ENCODE measurements around the gene HTT.

DNA sequence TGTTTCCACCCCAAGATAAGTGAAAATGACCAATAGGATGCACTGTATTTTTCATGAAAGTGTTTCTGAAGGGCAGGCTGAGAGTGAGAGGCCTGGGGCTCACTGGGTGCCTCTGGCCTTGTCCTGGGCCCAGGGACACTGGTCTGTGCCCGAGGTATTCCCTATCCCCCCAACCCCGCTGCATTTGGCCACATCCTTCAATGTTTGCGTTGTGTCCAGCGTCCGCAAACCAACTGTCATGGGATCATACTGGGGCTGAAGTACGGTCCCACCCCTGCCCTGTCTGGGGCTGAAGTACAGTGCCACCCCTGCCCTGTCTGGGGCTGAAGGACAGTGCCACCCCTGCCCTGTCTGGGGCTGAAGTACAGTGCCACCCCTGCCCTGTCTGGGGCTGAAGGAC lies 152.5 kb downstream of the HTT start:
- TF ChIP-seq, protein P1, sequence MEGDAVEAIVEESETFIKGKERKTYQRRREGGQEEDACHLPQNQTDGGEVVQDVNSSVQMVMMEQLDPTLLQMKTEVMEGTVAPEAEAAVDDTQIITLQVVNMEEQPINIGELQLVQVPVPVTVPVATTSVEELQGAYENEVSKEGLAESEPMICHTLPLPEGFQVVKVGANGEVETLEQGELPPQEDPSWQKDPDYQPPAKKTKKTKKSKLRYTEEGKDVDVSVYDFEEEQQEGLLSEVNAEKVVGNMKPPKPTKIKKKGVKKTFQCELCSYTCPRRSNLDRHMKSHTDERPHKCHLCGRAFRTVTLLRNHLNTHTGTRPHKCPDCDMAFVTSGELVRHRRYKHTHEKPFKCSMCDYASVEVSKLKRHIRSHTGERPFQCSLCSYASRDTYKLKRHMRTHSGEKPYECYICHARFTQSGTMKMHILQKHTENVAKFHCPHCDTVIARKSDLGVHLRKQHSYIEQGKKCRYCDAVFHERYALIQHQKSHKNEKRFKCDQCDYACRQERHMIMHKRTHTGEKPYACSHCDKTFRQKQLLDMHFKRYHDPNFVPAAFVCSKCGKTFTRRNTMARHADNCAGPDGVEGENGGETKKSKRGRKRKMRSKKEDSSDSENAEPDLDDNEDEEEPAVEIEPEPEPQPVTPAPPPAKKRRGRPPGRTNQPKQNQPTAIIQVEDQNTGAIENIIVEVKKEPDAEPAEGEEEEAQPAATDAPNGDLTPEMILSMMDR (IDR thresholded peaks at IDR 0.05; ENCODE audit: low read depth, low read length, missing input control), result no peak
- TF ChIP-seq FOXA1 (IDR thresholded peaks at IDR 0.05) (no peak), GABPA (IDR thresholded peaks at IDR 0.05 in 1 of 2, conservative IDR thresholded peaks at IDR 0.05 in 1 of 2) (no peak), RXRA (IDR thresholded peaks at IDR 0.05) (no peak), MAX (IDR thresholded peaks at IDR 0.05) (no peak), EGR1 (IDR thresholded peaks at IDR 0.05; ENCODE audit: low read depth in 2 of 2) (no peak), JUND (IDR thresholded peaks at IDR 0.05) (no peak), TAF1 (conservative IDR thresholded peaks at IDR 0.05) (no peak), ATF3 (IDR thresholded peaks at IDR 0.05) (no peak), RAD21 (IDR thresholded peaks at IDR 0.05) (no peak), SP1 (IDR thresholded peaks at IDR 0.05) (no peak)
- TF ChIP-seq, protein P2, sequence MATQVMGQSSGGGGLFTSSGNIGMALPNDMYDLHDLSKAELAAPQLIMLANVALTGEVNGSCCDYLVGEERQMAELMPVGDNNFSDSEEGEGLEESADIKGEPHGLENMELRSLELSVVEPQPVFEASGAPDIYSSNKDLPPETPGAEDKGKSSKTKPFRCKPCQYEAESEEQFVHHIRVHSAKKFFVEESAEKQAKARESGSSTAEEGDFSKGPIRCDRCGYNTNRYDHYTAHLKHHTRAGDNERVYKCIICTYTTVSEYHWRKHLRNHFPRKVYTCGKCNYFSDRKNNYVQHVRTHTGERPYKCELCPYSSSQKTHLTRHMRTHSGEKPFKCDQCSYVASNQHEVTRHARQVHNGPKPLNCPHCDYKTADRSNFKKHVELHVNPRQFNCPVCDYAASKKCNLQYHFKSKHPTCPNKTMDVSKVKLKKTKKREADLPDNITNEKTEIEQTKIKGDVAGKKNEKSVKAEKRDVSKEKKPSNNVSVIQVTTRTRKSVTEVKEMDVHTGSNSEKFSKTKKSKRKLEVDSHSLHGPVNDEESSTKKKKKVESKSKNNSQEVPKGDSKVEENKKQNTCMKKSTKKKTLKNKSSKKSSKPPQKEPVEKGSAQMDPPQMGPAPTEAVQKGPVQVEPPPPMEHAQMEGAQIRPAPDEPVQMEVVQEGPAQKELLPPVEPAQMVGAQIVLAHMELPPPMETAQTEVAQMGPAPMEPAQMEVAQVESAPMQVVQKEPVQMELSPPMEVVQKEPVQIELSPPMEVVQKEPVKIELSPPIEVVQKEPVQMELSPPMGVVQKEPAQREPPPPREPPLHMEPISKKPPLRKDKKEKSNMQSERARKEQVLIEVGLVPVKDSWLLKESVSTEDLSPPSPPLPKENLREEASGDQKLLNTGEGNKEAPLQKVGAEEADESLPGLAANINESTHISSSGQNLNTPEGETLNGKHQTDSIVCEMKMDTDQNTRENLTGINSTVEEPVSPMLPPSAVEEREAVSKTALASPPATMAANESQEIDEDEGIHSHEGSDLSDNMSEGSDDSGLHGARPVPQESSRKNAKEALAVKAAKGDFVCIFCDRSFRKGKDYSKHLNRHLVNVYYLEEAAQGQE (IDR thresholded peaks at IDR 0.05), result no peak
- TF ChIP-seq, protein P3, sequence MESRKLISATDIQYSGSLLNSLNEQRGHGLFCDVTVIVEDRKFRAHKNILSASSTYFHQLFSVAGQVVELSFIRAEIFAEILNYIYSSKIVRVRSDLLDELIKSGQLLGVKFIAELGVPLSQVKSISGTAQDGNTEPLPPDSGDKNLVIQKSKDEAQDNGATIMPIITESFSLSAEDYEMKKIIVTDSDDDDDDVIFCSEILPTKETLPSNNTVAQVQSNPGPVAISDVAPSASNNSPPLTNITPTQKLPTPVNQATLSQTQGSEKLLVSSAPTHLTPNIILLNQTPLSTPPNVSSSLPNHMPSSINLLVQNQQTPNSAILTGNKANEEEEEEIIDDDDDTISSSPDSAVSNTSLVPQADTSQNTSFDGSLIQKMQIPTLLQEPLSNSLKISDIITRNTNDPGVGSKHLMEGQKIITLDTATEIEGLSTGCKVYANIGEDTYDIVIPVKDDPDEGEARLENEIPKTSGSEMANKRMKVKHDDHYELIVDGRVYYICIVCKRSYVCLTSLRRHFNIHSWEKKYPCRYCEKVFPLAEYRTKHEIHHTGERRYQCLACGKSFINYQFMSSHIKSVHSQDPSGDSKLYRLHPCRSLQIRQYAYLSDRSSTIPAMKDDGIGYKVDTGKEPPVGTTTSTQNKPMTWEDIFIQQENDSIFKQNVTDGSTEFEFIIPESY (IDR thresholded peaks at IDR 0.05), result no peak
